ENCODE data around the gene OLR1. TPM values are rescaled to one million over a fixed set of nuclear protein-coding genes. Genes with fewer than 3 reads are reported as not detected.

Gene OLR1
- total RNA-seq, 4 donors from 2014 or later, result not detected

DNA sequence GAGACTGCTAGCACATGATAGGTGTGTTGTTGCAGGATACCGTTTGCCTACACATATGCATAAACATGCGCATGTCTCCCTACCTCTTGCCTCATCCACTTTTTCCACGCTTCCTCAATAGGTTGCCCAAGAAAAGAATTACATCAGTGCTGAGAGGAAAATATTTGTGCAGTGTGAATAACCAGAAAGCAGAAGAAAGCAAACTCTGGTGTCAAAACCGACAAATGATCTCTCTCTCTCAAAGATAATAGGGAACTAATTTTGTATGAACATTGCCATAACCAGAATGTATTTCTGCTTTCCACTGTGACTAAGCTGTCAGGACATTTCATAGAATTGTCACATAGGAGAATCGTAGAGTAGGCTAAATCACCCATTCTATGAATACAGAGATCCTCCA is 43.2 kb downstream of the OLR1 start:
- no peak for DNase-seq (ENCODE audit: low spot score in 2 of 2)
- WGBS, 2 donors, result 63 to 83% methylated on average over 5 of the region's 5 CpGs
- H3K4me3 ChIP-seq (ENCODE audit: low read depth, poor library complexity, severe bottlenecking), result no peak overlapping the region
- intact Hi-C loops (cut with DNase I; ENCODE audit: low total_unique reads), result no loop called here
- TF ChIP-seq, protein P1, sequence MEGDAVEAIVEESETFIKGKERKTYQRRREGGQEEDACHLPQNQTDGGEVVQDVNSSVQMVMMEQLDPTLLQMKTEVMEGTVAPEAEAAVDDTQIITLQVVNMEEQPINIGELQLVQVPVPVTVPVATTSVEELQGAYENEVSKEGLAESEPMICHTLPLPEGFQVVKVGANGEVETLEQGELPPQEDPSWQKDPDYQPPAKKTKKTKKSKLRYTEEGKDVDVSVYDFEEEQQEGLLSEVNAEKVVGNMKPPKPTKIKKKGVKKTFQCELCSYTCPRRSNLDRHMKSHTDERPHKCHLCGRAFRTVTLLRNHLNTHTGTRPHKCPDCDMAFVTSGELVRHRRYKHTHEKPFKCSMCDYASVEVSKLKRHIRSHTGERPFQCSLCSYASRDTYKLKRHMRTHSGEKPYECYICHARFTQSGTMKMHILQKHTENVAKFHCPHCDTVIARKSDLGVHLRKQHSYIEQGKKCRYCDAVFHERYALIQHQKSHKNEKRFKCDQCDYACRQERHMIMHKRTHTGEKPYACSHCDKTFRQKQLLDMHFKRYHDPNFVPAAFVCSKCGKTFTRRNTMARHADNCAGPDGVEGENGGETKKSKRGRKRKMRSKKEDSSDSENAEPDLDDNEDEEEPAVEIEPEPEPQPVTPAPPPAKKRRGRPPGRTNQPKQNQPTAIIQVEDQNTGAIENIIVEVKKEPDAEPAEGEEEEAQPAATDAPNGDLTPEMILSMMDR (IDR thresholded peaks at IDR 0.05), result no peak
- no peak for TF ChIP-seq POLR2A (IDR thresholded peaks at IDR 0.05)

DNA sequence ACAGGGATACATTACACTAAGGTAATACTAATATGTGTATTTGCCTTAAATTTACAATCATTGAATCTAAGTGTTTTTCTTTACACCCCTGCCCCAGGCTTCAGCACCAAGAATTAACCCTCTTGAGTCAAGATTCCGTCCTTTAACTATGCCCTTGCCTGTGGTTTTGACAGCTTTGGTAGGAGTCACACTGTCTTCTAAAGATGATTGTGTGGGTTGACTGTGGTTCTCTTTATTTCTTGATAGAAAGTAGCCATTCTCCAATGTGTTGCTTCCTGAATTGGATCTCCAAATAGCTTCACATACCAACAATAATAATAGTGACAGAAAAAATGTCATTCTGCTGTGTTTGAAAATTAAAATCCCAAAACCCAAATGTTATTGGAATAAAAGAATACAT is 45.5 kb downstream of the OLR1 start:
- intact Hi-C loops (cut with DNase I; ENCODE audit: low total_unique reads), result no loop called here
- no peak for TF ChIP-seq POLR2A (IDR thresholded peaks at IDR 0.05)
- TF ChIP-seq, protein P1 (IDR thresholded peaks at IDR 0.05), result no peak
- H3K4me3 ChIP-seq (ENCODE audit: low read depth, poor library complexity, severe bottlenecking), result no peak overlapping the region
- WGBS, 2 donors, result 76 to 81% methylated on average over 1 of the region's 1 CpG
- DNase-seq (ENCODE audit: low spot score in 2 of 2), result no peak

DNA sequence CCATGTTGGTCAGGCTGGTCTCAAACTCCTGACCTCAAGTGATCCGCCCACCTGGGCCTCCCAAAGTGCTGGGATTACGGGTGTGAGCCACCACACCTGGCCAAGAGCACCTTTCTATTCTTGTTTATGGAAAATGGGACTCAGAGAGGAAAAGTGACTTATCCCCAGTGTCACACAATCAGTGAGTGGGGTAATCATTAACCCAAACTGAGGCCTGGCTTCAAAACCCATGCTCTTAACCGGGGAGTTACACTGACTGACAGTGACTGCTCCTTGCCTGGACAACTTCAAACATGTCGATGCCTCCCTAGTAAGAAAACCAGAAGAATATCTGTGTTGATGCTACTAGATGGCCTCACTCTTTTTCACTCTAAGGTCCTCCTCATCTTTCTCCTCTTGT is 49.2 kb downstream of the OLR1 start:
- intact Hi-C loops (cut with DNase I; ENCODE audit: low total_unique reads), result no loop called here
- no peak for TF ChIP-seq POLR2A (IDR thresholded peaks at IDR 0.05)
- TF ChIP-seq, protein P1 (IDR thresholded peaks at IDR 0.05), result no peak
- DNase-seq (ENCODE audit: low spot score in 2 of 2), result no peak
- 91 to 97% methylated on average over 4 of the region's 4 CpGs for WGBS, 2 donors
- no peak overlapping the region for H3K4me3 ChIP-seq (ENCODE audit: low read depth, poor library complexity, severe bottlenecking)

DNA sequence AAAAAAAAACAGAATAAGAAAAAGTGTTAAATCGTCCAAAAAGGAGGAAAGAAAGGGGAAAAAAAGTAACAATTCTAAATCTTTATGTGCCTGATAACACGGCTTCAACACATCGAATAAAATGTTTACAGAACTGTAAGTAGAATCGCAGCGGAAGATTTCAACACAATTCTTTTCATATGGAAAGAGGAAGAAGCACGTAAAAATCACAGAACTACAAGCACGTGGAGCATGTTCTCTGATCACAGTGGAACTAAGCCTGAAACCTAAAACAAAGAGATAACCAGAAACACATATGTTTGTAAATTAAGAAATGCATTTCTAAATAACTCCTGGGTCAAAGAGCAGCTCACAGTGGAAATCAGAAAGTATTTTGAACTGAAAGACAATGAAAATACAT is 50.7 kb downstream of the OLR1 start:
- WGBS, 2 donors, result 47 to 60% methylated on average over 7 of the region's 7 CpGs
- DNase-seq (ENCODE audit: low spot score in 2 of 2), result no peak
- intact Hi-C loops (cut with DNase I; ENCODE audit: low total_unique reads), result no loop called here
- H3K4me3 ChIP-seq (ENCODE audit: low read depth, poor library complexity, severe bottlenecking), result no peak overlapping the region
- TF ChIP-seq, protein P1 (IDR thresholded peaks at IDR 0.05), result no peak
- TF ChIP-seq POLR2A (IDR thresholded peaks at IDR 0.05), result no peak

DNA sequence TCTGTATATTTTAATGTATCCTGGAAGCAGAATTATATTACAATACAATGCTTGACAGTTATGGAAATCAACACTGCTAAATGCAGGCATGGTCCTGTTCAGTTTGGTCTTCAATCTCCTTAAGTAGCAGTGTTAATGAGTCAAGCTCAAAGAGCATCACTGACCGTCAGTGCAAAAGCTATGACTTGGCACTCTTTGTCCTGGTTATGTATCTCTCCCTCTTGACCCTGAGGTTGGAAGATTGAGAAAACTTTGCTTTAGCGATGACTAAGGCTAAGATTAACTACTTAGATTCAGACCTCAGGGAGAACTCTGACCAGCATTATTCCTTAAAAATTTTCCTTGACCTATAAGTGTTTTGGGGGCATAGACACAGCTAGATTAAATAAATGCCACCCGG is 52.9 kb downstream of the OLR1 start:
- 87% methylated on average over 3 of the region's 3 CpGs for WGBS, 2 donors
- DNase-seq (ENCODE audit: low spot score in 2 of 2), result no peak

DNA sequence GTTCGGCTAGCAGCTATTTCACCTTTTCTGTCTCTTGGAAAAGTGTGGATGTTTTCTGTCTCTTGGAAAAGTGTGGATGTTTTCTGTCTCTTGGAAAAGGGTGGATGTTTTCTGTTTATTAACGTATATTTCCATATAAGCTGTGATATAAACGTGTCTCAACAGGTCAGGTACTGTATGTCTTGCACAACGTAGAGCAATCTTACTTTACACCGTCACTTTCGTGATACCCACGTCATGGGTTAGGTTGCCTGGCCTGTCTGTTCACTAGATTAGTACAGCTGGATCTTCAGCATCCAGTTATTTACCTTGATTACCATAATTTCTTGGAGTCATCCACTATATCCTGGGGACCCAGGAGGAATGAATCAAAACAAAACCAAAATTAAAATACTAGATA is 56.0 kb downstream of the OLR1 start:
- DNase-seq (ENCODE audit: low spot score in 2 of 2), result no peak
- WGBS, 2 donors, result 64 to 71% methylated on average over 7 of the region's 7 CpGs
- intact Hi-C loops (cut with DNase I; ENCODE audit: low total_unique reads), result no loop called here
- TF ChIP-seq, protein P1 (IDR thresholded peaks at IDR 0.05), result no peak
- TF ChIP-seq POLR2A (IDR thresholded peaks at IDR 0.05), result no peak
- H3K4me3 ChIP-seq (ENCODE audit: low read depth, poor library complexity, severe bottlenecking), result no peak overlapping the region

More for the DNA sequence above, 52.9 kb downstream of the OLR1 start:
- intact Hi-C loops (cut with DNase I; ENCODE audit: low total_unique reads), result no loop called here
- no peak for TF ChIP-seq POLR2A (IDR thresholded peaks at IDR 0.05)
- TF ChIP-seq, protein P1 (IDR thresholded peaks at IDR 0.05), result no peak
- no peak overlapping the region for H3K4me3 ChIP-seq (ENCODE audit: low read depth, poor library complexity, severe bottlenecking)

Measured in lower leg skin (tissue), 4 donors.